VCaP (cell line): ENCODE results near the gene IFT74.
A peak's percentile ranks its signal among the peaks of the same experiment; 100 is the strongest.

ENCODE experiments used
- H3K27ac ChIP-seq: fragments of 450-650 bp; 2 replicates; pipeline ENCODE4 v1.5.1; 2017
- TF ChIP-seq, protein P1 (sequence below): fragments of 450-650 bp; conservative IDR thresholded peaks from 2 replicates; pipeline ENCODE4 v1.5.1; 2017; ENCODE audit warnings: mild to moderate bottlenecking, moderate library complexity

The IFT74 gene

DNA sequence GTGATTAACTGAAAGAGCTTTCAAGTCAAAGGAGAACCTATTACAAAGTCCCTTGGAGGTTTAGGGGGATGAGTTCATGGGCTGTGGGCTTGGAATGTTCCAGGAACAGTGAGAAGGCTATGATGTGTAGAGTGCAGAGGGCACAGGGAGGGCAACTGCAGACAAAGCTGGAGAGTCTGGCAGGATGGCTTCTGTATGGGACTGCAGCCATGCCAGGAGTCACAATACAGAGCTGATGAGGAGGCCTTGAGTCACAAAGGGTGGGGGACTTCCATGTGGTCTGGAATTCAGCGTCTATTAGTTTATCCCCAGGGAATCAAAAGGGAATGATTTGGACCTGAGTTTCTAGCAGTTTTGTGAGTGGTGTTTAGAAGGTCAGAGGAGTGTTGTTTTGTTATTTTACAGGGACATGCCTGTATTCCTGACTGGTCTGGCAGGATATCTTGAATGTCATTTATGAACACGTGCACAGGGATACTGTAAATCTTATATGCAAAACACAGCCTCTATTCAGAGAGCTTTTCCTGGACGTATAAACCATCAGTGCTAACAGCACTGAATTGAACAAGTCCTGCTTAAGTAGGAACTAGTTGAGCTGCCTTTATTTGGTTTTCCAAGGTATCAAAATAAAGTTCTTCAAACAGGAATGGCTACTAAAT, 138.6 kb downstream of the IFT74 start:
- TF ChIP-seq, protein P1, sequence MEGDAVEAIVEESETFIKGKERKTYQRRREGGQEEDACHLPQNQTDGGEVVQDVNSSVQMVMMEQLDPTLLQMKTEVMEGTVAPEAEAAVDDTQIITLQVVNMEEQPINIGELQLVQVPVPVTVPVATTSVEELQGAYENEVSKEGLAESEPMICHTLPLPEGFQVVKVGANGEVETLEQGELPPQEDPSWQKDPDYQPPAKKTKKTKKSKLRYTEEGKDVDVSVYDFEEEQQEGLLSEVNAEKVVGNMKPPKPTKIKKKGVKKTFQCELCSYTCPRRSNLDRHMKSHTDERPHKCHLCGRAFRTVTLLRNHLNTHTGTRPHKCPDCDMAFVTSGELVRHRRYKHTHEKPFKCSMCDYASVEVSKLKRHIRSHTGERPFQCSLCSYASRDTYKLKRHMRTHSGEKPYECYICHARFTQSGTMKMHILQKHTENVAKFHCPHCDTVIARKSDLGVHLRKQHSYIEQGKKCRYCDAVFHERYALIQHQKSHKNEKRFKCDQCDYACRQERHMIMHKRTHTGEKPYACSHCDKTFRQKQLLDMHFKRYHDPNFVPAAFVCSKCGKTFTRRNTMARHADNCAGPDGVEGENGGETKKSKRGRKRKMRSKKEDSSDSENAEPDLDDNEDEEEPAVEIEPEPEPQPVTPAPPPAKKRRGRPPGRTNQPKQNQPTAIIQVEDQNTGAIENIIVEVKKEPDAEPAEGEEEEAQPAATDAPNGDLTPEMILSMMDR, result no peak
- peak overlapping the region; percentile 62 for H3K27ac ChIP-seq

DNA sequence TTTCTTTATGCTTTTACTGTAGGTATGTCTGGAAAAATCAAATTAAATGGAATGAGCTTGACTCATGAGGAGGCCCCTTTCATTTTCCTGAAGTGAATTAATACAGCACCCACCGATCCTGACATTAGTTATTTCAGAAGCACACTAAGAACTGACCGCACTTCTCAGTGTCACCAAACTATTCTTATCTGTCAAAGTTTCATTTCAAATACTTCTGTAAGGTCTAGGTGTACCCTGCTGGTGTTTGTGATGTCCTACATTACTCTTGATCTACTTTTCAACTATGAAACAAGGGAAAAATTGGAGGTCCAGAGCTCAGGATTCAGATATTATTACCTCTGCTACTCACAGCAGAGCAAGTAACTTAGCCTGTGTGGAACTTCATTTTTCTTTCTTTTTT, 151.0 kb downstream of the IFT74 start:
- H3K27ac ChIP-seq, result no peak overlapping the region
- TF ChIP-seq, protein P1, result no peak

DNA sequence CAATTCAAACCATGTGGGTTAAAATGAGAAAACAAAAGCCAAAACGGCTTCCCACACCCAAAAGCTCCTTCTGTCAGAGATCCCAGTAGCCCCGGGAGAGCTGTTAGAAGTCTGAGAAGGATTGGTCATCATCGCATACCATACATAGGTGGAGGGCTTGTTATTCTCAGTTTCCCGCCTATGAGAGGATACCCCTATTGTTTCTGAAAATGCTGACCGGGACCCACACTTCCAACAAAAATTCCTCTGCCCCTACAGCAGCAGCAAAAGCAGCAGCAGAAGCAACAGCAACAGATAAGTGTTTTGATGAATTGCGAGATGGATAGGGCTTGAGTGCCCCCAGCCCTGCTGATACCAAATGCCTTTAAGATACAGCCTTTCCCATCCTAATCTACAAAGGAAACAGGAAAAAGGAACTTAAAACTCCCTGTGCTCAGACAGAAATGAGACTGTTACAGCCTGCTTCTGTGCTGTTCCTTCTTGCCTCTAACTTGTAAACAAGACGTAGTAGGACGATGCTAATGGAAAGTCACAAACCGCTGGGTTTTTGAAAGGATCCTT, 152.8 kb downstream of the IFT74 start, which contains the start of gene TEK:
TEK (plus strand) TSS at position 245 of the 561 bp plus-strand sequence. CDS start 366 bp downstream, outside the sequence.
- H3K27ac ChIP-seq, result no peak within 1 kb of the TSS
- TF ChIP-seq, protein P1, result no peak

DNA sequence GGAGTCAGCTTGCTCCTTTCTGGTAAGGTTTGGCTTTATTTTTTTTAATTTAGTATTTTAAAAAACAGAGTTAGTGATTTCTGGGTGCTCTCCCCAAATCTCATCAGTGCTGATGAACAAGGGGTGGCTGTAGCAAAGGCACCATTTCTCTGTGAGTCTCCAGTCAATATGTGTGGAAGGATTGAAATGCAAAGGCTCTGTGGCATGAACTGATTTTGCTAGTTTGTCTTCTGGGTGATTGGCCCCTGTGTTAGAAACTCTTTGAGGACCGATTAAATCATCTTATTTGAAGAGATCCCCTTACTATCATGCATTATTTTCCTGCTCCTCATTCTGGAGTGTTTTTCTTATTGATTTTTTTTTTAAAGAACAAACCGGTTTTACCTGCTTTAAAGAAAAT, 153.4 kb downstream of the IFT74 start:
- H3K27ac ChIP-seq, result no peak overlapping the region
- TF ChIP-seq, protein P1, result no peak

DNA sequence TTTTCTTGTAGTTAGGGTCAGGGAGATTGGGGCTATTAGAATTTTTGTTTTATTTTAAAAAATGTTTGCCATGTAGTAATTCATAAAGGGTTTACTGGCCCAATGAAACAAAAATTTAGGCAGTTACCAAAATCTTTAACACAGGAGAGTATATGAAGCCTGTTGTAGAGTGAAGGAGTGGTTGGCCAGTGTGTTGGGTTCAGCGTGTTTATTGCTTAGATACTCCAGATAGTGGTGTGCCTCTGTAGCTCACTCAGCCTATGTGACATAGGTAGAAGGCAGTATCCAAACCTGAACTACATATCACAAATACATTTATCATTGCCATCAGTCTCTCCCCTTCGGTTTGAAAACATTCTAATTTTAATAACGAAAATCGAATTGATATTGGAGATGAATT, 154.0 kb downstream of the IFT74 start:
- H3K27ac ChIP-seq, result no peak overlapping the region
- TF ChIP-seq, protein P1, result no peak

DNA sequence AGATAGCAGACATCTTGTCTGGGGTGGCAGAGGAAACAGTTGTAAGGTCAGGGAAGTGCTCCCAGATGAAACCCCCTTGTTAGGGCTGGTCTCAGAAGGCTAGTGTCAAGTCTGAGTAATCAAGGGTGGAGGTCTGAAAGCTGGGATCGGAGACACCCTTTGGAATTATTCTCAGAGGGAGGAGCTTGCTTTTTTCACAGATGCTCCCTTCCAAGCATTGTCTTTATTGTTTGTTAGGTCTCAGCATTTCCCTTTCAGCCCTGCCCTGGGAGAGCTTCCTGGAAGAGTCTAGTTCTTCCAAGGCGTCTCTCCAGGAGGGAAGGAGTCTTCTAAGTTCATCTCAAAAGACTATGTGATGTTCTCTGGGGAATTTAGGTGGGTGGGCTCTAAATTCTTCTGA, 156.0 kb downstream of the IFT74 start:
- no peak overlapping the region for H3K27ac ChIP-seq
- TF ChIP-seq, protein P1, result no peak
